Hematopoietic multipotent progenitor cell treated with erythropoietin and hydrocortisone succinate and interleukin-3 and kit ligand, for 17 days (in vitro differentiated cells): ENCODE results near the gene RUFY3.
A peak's percentile ranks its signal among the peaks of the same experiment; 100 is the strongest.
"Not testable (repeated sequence)": the region's sequence is repeated elsewhere in the genome, so short reads cannot be mapped to it uniquely, and the experiment has no call there.

ENCODE experiments used
- DNase-seq: peaks from one replicate; pipeline ENCODE4 v3.0.0-alpha.2; 2015; ENCODE audit warnings: low spot score

Gene RUFY3

DNA sequence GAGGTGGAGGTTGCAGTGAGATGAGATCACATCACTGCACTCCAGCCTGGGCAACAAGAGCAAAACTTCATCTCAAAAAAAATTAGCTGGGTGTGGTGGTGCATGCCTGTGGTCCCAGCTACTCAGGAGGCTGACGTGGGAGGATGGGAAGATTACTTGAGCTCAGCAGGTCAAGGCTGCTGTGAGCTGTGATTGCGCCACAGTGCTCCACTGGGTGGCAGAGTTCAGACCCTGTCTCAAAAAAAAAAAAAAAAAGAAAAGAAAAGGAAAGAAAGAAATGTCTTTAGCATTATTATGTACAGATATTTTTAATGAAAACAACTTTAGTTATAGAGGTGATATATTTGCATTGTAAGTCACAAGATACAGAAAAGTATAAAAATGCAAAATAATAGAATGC, 14.2 kb downstream of the RUFY3 start:
- DNase-seq: peak; percentile 17

DNA sequence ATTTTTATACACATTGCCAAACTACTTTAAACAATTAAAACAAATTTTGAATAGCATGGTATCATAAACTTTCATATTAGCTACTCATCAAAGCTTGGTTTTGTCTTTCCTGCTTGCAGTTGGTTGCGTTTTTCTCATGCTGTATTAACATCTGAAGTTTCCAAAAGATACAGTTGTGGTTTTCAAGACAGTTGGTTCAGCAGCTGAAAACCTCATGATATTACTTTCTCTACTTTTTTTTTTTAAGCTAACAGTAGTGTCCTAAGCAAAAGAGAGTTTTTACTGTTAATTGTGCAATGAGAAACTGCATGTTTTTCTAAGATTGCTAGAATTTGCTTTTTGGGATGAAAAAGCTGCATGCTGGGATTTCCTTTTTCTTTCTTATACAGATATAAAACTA, 15.2 kb downstream of the RUFY3 start:
- no peak for DNase-seq

DNA sequence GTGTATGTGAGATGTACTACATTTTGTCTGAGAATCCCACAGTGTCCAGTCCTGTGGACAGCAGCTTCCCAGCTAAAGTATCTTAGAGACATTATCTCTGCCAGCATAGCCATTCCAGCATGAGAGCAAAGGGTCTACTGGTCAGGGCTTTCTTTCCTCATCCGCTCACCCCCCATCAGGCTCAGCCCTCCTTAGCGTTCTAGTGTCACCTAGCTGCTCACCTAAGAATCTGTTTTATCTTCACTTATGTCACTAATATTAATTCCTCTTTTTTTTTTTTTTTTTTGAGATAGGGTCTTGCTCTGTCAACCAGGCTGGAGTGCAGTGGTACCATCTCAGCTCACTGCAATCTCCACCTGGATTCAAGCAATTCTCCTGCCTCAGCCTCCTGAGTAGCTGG, 15.6 kb downstream of the RUFY3 start:
- no peak for DNase-seq

DNA sequence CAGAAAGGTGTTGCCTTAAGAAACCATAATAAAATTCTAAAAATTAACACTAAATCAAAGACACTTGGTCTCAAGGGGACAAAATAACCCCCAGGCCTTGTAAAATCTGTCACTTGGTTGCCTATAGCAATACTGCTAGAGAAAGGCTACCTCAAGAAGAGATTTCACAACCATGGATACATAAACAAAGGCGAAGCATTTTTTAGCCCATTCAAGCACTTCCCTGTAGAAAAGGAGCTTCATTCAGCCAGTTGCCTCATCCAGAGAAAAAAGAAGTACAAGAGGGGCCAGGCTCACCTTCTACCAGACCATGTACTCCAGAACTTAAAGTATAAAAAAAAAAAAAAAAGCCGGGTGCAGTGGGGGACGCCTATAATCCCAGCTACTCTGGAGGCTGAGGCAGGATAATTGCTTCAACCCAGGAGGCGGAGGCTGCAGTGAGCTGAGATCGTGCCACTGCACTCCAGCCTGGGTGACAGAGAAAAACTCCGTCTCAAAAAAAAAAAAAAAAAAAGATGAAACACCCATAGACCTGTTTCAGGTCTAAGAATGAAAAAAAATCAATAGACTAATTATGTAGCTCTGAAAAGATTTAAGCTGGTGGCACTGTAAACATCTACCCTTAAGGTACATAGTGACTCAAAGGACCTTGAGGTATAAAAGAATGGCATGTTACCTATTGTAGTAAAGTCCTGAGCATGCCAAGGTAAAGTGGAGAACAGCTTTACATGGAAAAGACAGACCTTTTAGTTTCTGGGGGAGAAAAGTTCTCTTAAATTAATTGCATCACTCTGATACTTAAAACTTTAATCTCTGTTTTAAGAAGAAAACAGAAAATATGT, 18.0 kb downstream of the RUFY3 start:
- no peak for DNase-seq

DNA sequence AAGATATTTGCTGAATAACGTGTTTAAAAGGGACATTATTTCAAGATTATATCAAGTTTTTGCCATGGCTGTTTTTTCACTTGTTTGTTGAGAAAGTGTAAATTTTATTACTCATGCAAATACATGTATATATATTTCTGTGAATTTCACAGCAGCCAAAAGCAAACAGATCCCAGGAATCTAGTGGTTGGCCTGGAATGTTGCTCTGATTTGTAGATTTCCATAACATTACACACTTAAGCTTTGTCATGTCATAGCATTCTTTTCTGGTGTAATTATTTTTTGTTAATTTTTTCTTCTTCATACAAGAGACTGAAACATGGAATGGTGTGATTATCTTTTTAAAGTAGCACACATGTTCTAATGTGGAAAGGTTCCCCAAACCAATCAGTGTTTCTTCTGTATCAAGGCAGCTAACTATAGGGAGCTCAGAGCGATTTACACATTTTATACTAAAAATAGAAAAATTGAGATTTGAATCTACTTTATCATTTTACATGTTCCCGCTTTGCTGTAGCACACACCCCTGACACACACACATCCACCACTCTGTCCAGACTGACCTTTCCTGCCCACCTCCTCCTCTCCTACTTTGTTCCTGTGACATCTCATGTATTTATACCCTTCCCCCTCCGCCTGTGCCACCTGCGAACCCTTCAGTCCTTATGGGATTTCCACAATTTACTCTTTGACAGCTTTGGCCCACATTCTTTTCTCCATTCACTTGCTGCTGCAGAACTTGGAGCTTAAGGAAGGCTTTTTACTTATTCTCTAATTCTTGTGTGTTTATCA, 20.3 kb downstream of the RUFY3 start:
- no peak for DNase-seq

DNA sequence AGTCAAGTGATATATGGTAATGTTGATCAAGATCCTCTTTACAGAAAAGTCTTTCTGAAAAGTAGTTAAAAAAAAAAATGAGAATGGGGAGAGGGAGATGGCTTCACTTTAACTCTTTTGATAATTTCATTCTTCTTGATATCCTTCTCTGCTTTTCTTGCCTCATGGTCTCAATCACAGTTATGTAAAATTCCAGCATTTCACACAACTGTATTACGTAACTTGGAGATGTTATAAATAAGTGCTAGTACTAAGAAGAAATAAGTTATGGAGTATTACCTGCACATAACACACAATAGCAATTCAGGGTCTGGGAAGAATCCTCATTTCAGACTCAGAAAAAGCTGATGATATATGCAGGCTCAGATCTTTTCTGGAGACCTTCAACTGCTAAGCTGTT, 22.0 kb downstream of the RUFY3 start:
- DNase-seq: no peak

DNA sequence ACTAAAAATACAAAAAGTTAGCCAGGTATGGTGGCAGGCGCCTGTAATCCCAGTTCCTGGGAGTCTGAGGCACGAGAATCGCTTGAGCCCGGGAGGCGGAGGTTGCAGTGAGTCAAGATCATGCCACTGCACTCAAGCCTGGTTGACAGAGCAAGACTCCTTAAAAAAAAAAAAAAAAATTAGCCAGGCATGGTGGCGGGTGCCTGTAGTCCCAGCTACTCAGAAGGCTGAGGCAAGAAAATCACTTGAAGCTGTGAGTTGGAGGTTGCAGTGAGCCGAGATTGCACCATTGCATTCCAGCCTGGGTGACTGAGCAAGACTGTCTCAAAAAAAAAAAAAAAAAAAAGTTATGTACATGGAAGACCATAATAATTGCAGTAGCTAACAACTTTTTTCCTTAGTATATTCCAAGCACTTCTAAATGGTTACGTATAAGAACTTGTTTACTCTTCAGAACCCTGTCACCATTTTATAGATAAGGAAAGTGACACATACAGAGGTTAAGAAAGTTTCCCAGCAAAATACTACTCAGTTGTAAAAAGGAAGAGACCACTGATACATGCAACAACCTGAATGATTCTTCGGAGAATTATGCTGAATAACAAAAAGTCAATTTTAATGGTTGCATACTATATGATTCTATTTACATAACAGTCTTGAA, 24.5 kb downstream of the RUFY3 start:
- DNase-seq: no peak

DNA sequence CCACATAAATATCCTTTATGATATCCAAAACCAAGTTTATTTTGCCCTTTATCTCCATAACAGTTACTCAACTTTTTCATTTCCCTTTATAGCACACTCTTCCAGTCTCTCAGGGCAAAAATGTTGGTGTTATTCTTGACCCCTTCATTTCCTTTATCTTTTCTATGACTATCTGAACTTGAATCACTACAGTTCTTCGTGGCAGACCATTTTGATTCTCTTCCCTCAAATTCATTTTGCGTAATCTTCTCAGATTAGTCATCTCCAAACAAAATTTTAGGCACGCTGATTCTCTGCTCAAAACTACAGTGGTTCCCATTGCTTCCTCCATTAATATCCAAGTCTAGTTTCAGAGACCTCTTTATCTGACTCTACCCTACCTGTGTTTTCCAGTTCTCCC, 26.1 kb downstream of the RUFY3 start:
- no peak for DNase-seq

DNA sequence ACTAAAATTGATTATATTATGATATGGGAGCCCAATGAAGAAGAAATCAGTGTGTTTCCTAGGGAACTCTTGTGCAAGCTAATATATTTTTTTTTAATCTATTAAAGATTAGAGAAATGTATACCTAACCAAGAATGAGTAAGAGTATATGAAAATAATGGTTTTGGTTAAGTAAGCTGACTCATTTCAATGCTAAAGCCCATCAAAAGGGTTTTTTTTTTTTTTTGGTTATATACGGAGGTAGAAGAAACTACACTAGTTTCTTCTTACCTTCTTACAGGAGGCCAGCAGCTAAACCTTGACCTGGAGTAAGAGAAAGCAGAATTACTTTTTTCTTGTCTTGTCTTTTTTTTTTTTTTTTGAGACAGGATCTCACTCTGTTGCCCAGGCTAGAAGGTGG, 27.5 kb downstream of the RUFY3 start:
- DNase-seq: no peak

DNA sequence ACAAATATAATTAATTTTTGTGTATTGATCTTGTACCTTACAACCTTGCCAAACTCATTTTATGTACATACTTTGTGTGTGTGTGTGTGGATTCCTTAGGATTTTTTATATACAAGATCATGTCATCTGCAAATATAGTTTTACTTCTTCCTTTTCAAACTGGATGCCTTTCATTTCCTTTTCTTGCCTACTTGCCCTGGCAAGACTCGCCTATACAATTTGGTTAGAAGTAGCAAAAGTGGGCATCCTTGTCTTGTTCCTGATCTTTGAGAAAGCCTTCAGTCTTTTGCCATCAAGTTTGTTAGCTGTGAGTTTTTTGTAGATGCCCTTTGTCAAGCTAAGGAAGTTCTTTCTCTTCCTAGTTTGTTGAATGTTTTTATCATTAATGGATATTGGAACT, 30.5 kb downstream of the RUFY3 start:
- DNase-seq: no peak

DNA sequence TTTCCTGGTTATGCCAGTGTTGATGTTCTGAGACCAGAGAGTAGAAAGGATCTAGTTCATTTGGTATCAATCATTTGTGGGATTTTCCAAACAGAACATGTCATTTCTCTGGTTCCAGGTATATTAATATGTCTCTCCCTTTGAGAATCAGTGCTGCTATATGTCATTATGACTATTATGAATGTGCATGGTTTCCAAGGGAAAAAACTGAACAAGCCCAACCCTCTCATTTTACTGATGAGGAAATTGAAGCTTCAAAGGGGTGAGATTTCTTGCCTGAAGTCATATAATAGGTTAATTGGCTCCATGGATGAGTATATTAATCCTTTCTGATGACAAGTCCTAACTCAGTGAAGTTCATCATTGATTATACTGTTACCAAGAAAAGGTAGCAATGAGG, 31.9 kb downstream of the RUFY3 start:
- DNase-seq: no peak

DNA sequence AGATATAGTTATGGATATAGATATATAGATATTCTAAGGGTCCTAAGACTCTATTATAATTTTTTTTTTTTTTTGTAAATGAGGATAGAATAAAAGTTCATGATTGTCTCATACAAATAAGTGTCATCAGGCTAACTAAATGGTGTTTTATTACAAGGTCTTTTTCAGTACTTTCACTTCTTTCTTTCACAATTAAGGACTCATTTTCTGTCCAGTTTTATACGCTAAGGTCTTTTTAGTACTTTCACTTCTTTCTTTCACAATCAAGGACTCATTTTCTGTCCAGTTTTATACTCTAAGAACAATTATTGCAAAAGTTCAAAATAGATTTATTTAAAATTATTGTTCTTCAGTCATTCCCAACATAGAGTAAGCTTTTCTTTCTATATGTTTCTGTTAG, 32.7 kb downstream of the RUFY3 start:
- DNase-seq: no peak

DNA sequence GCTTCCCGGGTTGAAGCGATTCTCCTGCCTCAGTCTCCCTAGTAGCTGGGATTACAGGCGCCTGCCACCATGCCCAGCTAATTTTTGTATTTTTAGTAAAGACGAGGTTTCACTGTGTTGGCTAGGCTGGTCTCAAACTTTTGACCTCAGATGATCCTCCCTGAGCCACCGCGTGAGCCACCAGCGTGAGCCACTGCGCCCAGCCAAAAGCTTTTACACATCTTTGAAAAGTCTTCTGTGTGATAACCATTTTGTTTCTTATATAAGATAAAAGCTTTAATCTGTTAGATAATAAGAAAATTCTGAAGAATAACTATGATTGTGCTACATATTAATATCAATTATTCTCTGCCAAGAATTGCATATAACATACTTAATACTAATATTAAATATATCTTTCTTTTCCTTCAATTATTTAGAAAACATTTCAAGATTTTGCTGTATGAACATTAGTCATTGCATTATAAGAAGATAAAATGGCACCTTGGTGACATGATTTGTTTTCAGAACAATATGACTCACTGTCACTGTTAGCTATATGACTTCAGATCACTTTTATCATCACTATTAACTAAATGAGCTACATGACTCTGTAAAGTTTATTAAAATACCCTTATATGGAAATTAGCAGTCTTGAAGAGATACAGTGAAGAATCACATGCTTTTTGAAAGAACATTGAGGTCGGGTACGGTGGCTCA, 33.4 kb downstream of the RUFY3 start:
- no peak for DNase-seq

DNA sequence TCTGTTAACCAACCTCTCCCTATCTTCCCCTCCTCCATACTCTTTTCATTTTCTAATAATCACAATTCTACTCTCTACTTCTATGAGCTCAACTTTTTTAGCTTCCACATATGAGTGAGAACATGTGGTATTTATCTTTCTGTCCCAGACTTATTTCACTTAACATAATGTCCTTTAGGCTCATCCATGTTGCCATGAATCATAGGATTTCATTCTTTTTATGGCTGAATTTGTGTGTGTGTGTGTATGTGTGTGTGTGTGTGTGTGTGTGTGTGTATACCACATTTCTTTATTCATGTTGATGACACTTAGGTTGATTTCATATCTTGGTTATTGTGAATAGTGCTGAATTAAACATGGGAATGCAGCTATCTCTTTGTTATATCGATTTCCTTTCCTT, 37.4 kb downstream of the RUFY3 start:
- no peak for DNase-seq

DNA sequence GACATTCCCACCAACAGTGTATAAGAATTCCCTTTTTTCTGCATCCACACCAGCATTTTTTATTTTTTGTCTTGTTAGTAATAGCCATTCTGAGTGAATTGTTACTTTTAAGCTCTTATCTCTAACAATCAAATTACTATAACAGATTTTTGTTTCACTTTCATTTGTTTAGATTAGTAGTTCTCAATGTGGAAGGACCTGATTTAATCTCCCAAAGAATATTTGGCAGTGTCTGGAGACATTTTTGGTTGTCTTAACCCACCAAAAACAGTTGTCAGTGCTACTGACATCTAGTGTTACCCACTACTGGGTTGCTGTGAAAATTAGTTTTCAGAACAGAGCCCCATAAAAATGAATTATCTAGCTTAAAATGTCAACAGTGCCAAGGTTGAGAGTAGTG, 37.9 kb downstream of the RUFY3 start:
- DNase-seq: no peak

DNA sequence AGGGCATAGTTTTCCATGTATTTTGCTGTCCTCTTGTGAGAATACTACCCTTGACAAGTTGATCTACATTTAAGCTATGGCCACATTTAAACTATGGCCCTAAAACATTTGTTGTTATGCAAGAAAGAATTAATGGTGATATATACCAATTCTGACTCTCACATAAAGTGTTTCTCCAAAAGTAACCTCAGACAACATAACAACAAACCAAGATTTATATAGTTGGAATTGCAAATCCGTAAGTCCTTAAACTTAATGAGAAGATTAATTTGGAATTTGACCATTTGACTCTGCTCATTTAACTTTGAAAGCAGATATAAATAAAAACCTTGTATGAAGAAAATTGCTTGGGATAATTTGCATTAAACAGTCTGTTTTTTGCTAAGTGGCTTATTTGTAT, 38.9 kb downstream of the RUFY3 start:
- no peak for DNase-seq

DNA sequence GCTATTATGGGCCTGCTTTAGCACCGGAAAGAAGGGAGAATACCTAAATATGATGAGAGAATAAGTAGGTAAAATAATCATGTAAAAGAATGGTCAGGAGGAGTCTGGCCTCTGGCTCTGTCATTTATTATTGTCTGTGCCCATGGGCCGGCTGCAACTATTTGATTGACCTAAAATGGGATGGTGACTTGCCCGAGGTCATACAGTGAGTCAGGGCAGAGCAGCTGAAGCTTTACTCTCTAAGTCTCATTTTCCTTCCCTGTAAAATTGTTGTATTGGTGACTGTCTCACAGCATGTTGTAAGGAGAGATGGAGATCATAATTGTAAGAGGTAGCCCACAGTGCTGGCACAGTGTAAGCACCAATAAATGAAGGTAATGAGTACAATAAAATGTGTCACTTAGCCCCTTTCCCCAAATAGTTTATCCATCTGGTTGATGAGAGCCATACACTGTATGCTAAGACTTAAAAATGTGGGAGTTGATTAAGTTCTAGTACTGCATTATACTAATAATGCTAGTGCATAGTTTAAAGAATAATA, 39.6 kb downstream of the RUFY3 start:
- DNase-seq: no peak

DNA sequence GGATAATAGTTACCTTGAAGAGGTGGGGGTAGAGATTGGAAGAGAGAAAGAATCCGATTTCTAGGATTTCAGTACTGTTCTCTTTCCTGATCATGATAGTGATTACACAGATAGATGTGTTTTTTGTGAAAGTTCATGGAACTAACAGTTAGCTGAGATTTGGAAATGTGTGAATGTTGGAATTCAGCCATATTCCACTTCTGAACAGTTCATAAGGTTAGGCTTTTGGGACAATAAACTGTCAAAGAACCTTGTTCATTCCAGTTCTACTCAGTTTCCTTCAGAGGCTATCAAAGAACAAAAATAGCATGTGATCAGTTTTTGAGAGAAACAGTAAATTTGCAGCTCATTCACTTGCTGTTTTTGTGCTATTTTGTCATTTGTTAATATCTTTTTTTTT, 43.6 kb downstream of the RUFY3 start:
- no peak for DNase-seq

DNA sequence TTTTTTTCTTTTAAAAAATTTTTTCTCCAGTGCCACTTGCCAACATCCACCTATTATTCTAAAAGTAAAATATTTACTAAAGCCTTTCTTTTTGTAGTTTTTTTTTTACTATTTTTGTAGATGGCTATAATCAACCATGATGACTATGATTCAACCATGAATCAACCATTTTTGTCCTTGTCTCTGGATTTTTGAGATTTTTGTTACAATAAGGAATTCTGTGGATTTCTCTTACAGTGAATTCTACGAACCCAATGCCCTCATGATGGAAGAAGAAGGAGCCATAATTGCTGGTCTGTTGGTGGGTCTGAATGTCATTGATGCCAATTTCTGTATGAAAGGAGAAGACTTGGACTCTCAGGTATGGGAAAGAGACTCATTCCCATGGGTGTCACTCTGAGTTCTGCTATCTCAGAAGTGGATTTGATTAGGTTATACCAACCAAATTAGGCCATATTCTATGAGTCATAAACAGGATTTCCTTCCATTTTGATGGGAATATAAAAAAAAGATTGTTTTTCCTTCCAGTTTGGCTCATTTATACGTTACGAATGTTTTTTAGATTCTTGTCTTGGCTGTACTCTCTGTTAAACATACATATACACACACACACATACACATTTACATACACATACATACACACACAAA, 46.7 kb downstream of the RUFY3 start:
- no peak for DNase-seq

DNA sequence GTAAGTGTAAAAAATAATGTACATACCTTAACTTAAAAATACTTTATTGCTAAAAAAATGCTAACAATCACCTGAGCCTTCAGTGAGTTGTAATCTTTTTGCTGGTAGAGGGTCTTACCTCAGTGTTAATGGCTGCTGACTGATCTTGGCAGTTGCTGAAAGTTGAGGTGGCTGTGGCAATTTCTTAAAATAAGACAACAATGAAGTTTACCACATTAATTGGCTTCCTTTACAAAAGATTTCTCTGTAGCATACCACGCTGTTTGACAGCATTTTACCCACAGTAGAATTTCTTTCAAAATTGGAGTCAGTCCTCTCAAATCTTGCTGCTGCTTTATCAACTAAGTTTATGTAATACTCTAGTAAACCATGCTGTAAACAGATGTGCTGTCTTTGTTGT, 47.6 kb downstream of the RUFY3 start:
- not testable (repeated sequence) for DNase-seq

DNA sequence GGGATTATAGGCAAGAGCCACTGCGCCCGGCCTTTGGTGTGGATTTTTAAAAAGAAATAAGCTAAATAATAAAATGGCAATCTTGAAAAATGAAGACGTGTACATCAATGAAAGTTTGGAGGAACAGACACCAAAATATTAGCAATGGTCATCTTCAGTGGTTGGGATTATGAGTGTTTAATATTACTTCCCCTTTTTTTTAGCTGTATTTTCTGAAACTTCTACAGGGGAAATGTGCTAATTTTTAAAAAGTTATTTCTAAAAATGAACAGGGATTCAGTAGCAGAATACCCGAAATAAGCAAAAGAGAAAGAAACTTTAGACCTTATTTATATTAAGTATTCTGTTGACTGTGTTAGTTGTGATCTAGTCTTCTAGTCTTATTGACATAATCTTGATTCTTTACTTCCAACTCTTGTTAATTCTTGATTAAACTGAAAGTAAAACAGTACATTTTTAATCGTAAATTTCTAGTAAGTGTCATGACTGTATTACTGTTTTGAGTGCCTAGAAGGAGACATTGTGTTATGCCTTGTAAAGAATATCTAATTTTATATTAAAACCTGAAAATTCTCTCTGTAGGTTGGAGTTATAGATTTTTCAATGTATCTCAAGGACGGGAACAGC, 51.3 kb downstream of the RUFY3 start:
- DNase-seq: no peak
